TTC549 (cell line): ENCODE measurements around the gene JAZF1.
A peak's percentile ranks its signal among the peaks of the same experiment; 100 is the strongest.
"Not testable (repeated sequence)": the region's sequence is repeated elsewhere in the genome, so short reads cannot be mapped to it uniquely, and the experiment has no call there.

Source experiments
- FAIRE-seq: peaks from 2 replicates; lab custom pipeline; 2012; peaks lifted over from hg19 to GRCh38; lab: Jason Lieb, UNC

JAZF1 gene

DNA sequence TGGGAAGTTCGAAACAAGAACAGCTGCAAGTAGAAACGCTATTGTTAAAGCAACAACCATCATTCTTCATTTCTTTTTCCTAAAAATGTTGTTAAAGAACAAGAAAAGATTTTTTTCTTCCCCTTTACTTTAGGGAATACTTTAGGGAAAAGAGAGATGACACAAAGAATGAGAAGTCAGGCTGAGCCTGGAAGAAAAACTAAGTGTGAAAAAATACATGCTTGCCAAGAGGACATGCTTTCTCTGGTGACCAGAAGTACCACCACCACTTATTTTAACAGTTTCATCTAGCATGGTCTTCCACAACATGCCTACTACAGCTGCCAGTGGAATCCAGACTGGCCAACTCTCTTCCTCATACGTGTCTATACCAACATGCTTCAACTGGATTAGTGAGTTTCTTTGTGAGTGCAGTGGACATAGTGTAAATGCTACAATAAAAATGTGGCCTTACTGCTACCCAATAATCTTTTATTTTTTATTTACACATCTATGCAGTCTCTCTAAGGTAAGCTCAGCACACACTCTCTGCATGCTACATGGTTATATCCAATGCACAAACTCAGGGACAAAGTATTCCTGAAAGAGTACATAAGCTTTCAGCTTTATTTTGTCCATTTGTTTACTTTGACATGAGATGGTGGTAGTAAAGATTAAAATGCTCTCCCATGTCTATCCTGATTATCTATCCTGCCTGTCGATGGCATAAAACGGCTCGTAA lies 244.4 kb downstream of the JAZF1 start:
- FAIRE-seq: no peak

DNA sequence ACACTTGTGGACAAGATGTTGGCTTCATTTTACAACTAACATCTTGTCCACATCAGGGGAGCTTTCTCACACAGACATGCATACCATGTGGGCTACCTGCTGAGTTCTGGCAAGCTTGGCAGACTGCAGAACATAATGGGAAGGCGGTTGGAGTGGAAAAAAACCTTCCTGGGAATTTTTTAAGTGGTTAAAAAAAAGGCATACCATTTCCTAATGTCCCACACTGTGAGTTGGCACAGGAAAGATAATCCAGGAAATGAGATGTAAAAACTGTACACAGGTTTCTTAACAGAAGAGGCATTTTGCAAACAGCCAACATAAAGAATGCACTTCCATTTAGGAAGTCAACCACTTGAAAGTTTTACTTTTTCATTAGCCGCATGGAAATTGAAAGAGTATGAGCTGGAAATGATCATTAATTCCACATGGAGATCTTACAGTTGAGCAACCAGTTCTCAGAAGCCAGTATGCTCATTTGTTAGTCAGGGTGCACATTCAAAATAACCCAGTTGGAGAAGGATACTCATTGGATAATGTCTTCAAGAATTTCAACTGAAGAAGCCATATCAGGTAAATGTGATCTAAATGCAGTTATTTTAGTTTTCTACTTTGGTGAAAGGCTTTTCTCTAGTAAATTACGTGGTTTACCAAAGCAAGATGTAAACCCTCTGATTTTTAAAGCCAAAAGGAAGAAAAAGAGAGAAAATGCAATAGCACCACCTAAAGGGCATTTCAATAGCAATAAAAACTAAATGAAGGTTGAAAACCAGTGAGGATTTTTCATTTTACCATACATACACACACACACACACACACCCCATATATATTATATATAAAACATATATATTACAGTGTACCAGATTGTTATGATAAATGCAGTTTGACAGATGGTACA lies 246.7 kb downstream of the JAZF1 start:
- peak; percentile 78 for FAIRE-seq

GRCh38 chr7:27930910-27931476 lies 249.6 kb downstream of the JAZF1 start:
- no peak for FAIRE-seq

- FAIRE-seq: no peak
Measured at GRCh38 chr7:27929127-27929526, 251.5 kb downstream of the JAZF1 start.

DNA sequence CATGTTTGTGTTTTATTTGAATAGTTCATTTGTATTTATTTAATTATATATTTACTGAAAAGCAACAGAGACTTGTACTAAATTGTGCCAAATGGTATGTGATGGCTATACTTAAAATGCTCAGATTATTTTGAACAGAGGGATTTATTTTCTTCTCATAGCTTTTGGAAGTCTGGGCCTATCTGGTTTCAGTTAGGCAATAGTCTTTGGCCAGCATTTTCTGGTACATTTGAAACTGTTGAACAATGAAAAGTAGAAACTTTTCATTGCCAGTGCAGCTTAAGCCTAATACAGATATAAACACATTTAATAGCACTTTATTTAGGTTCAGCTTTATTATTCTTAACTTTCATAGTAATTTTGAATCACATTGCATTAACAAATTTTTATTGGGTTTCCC lies 252.6 kb downstream of the JAZF1 start:
- no peak for FAIRE-seq

- no peak for FAIRE-seq
Measured at GRCh38 chr7:27925573-27926201, 254.9 kb downstream of the JAZF1 start.

- no peak for FAIRE-seq
Measured at GRCh38 chr7:27923642-27923980, 257.0 kb downstream of the JAZF1 start.

- FAIRE-seq: no peak
Measured at GRCh38 chr7:27922907-27923641, 257.5 kb downstream of the JAZF1 start.

DNA sequence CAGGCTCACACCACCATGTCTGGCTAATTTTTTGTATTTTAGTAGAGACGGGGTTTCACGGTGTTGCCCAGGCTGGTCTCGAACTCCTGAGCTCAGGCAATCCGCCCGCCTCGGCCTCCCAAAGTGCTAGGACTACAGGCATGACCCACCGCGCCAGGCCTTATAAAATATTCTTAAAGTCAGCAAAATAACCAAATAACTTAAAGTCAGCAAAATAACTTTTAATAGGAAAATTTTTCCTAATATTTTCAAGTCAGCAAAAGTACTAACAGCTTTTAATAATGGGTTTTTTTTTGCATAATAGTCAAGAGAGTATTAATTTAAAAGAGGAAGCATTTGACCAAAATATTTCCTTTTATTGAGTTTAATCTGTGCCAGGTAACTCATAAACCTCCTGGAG lies 258.2 kb downstream of the JAZF1 start:
- not testable (repeated sequence) for FAIRE-seq

- peak; percentile 83 for FAIRE-seq
Measured at GRCh38 chr7:27921081-27921836, 259.3 kb downstream of the JAZF1 start.

DNA sequence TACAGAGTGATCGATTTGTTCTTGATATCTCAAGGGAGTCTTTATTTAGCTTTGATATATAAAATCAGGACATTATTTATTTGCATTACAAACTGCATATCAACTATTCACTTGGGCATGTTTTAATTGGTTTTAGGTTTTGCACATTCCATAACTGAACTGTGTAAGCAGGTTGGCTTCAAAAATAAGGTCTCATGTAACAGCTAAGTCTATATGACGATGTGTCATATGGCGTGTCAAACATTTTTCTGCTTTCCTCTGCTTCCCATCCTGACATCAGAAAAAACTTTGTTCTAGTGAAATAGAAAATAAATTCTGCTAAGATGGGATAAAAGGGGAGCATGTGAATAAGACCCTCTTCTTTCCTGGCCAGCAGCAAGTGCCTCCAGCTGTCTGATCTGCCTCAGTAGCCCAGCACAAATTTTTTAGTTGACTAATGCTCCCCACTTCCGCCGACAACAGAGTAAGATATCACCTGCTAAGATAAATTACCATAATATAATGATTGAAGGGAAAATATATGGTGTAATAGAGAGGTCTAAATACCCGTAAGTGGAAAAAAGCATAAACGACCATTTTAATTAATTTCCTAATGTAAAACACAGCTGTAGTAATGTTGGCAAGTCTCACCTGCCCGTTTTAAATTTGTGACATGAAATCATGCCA lies 260.2 kb downstream of the JAZF1 start:
- FAIRE-seq: no peak

DNA sequence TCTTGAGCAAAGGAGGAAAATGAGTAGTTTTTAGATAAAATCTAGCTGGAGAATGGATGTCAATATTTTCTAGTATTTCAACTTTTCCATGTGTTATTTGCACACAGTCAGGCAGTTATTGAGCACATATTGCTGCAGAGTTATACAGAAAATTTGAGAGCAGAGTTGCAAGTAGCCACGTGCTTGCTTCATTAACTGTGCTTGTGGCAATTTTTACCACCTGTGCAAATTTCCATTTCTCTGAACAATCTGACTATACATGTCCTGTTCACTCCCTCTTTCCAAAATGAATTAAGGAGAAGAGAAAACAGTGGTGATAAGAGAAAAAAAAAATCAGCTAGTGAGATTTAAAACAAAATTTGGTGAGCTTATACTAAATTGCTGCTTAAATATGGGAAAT lies 262.1 kb downstream of the JAZF1 start:
- no peak for FAIRE-seq

- FAIRE-seq: no peak
Measured at GRCh38 chr7:27917774-27918314, 262.8 kb downstream of the JAZF1 start.

- no peak for FAIRE-seq
Measured at GRCh38 chr7:27917119-27917518, 263.5 kb downstream of the JAZF1 start.

- no peak for FAIRE-seq
Measured at GRCh38 chr7:27916372-27916771, 264.2 kb downstream of the JAZF1 start.

- no peak for FAIRE-seq
Measured at GRCh38 chr7:27914409-27914808, 266.2 kb downstream of the JAZF1 start.

GRCh38 chr7:27912751-27913150 lies 267.8 kb downstream of the JAZF1 start:
- no peak for FAIRE-seq

DNA sequence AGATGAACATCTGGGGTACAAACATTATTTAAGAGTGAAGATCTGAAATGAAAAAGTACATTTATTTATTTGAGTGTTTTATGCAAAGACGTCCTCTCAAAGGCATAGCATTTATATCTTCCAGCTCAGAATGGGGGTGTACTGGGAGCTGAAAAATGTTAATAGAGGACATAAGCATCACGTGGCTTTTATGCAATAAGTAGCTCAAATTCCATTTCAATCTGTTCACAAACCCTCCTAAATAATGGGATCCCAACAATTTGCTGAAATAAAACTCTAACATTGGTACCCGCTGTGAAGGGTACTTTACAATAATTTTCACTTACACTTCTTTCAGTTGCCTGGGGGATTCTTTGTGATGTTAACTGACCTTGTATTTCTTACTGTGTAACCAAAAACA lies 268.7 kb downstream of the JAZF1 start:
- no peak for FAIRE-seq

GRCh38 chr7:27910326-27910725 lies 270.3 kb downstream of the JAZF1 start:
- FAIRE-seq: no peak

DNA sequence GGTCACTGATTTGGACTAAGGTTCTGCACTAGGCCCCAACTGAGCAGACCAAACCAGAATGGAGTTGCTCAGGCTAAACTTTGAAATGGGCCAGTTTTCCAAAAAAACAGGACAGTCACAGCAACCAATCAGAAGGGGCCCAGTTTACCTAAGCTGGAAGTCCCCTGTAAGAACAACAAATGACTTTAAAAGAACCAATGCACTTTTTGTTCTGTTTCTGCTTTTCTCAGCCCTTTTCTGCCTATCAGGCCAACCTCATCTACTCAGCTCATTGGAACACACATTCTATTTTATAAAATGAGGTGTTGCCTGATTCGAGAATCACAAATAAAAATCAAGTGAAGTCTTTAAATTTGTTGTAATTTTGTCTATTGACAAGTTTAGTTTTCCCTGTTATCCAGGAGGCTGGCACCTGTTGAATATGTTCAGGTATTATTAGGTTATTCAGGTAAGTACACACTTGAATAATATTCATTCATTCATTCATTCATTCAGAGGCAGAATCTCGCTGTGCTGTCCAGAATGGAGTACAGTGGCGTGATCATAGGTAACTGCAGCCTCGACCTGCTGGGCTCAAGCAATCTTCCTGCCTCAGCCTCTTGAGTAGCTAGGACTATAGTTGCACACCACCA lies 271.9 kb downstream of the JAZF1 start:
- no peak for FAIRE-seq
